Measurements from ENCODE around the gene HERC6. TPM values are rescaled to one million over a fixed set of nuclear protein-coding genes. Genes with fewer than 3 reads are reported as not detected.
A peak's percentile ranks its signal among the peaks of the same experiment; 100 is the strongest.

Gene HERC6
- total and polyA plus RNA-seq, 2 donors from 2014 or later: 7.4 to 15.7 TPM

- H3K27ac ChIP-seq (ENCODE audit: low read depth in 2 of 2, low read length in 2 of 2): no peak overlapping the region
- no peak for DNase-seq
- intact Hi-C loops (cut with DNase I): no loop called here
- H3K9me3 ChIP-seq (ENCODE audit: control insufficient read depth in 2 of 3, insufficient read depth in 1 of 3, low read length in 3 of 3): no peaks in the 10 kb centered on the region
- H3K27me3 ChIP-seq (ENCODE audit: control insufficient read depth, insufficient read depth, low read length): no peaks in the 10 kb centered on the region
- no peak overlapping the region for H3K4me3 ChIP-seq (ENCODE audit: low read length in 3 of 3)
- no peak for TF ChIP-seq CTCF (IDR thresholded peaks at IDR 0.05; ENCODE audit: borderline replicate concordance, extremely low read depth, insufficient read depth)
- no peak for FAIRE-seq
- H3K4me1 ChIP-seq (ENCODE audit: control insufficient read depth in 2 of 3, insufficient read depth in 2 of 3, low read depth in 1 of 3, low read length in 3 of 3): no peaks in the 10 kb centered on the region
- no peak overlapping the region for H3K9ac ChIP-seq (ENCODE audit: low read length in 3 of 3)
- peaks cover 0 to 7% (median 5%) of the 10 kb centered on the region in 3 donors for H3K36me3 ChIP-seq (ENCODE audit: control insufficient read depth in 2 of 3, insufficient read depth in 3 of 3, low read length in 3 of 3)
These were observed 99.6 kb downstream of the HERC6 start for GRCh38 chr4:88478247-88478646.

- intact Hi-C loops (cut with DNase I): no loop called here
- DNase-seq (peak in 2 of 5 donors; percentile 36 to 57), FAIRE-seq (no peak)
These were observed 102.9 kb downstream of the HERC6 start for GRCh38 chr4:88481537-88481936.

DNA sequence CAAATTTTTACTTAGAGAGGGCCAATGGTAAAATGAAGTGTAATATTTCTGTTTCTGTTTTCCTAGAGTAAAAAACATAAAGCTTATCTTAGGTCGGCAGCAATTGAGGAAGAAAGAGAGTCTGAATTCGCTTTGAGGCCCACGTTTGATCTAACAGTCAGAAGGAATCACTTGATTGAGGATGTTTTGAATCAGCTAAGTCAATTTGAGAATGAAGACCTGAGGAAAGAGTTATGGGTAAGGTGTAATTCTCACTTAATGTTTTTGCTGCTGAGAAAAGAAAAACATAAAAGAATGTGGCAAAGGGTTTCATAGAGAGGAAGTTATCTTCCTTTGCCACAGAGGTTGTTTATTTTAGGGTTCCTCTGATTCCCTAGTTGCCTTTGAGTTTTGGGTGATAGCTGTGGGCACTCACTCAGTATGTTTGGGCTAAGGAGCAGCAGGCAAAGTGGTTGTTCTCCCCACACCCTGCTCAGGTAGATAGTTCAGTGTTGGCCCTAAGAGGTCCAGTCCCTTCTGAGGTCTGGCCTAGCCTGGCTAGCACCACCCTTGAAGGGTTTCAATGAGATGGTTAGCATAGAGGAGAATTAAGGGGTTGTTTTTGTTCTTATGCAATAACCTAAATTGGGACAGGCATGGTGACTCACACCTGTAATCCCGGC lies 110.6 kb downstream of the HERC6 start:
- intact Hi-C loops (cut with DNase I): no loop called here

More at GRCh38 chr4:88481537-88481936, 102.9 kb downstream of the HERC6 start:
- no peak overlapping the region for H3K27ac ChIP-seq (ENCODE audit: low read depth in 2 of 2, low read length in 2 of 2)
- no peak overlapping the region for H3K4me3 ChIP-seq (ENCODE audit: low read length in 3 of 3)
- H3K9ac ChIP-seq (ENCODE audit: low read length in 3 of 3): no peak overlapping the region
- H3K9me3 ChIP-seq (ENCODE audit: control insufficient read depth in 2 of 3, insufficient read depth in 1 of 3, low read length in 3 of 3): no peaks in the 10 kb centered on the region
- TF ChIP-seq CTCF (IDR thresholded peaks at IDR 0.05; ENCODE audit: borderline replicate concordance, extremely low read depth, insufficient read depth): no peak
- H3K4me1 ChIP-seq (ENCODE audit: control insufficient read depth in 2 of 3, insufficient read depth in 2 of 3, low read depth in 1 of 3, low read length in 3 of 3): no peaks in the 10 kb centered on the region
- H3K36me3 ChIP-seq (ENCODE audit: control insufficient read depth in 2 of 3, insufficient read depth in 3 of 3, low read length in 3 of 3): no peaks in the 10 kb centered on the region
- H3K27me3 ChIP-seq (ENCODE audit: control insufficient read depth, insufficient read depth, low read length): no peaks in the 10 kb centered on the region

More for the DNA sequence above, 110.6 kb downstream of the HERC6 start:
- H3K27ac ChIP-seq (ENCODE audit: low read depth in 2 of 2, low read length in 2 of 2): no peak overlapping the region
- no peaks in the 10 kb centered on the region for H3K4me1 ChIP-seq (ENCODE audit: control insufficient read depth in 2 of 3, insufficient read depth in 2 of 3, low read depth in 1 of 3, low read length in 3 of 3)
- H3K9ac ChIP-seq (ENCODE audit: low read length in 3 of 3): no peak overlapping the region
- TF ChIP-seq CTCF (IDR thresholded peaks at IDR 0.05; ENCODE audit: borderline replicate concordance, extremely low read depth, insufficient read depth): no peak
- no peak overlapping the region for H3K4me3 ChIP-seq (ENCODE audit: low read length in 3 of 3)
- H3K27me3 ChIP-seq (ENCODE audit: control insufficient read depth, insufficient read depth, low read length): no peaks in the 10 kb centered on the region
- FAIRE-seq (no peak), DNase-seq (no peak)
- peaks cover 0 to 3% (median 0%) of the 10 kb centered on the region in 3 donors for H3K36me3 ChIP-seq (ENCODE audit: control insufficient read depth in 2 of 3, insufficient read depth in 3 of 3, low read length in 3 of 3)
- no peaks in the 10 kb centered on the region for H3K9me3 ChIP-seq (ENCODE audit: control insufficient read depth in 2 of 3, insufficient read depth in 1 of 3, low read length in 3 of 3)

Other genes starting within 250 kb of the HERC6 start
- gene ABCG2, start 220.2 kb upstream of the HERC6 start, total RNA-seq: 4.7 TPM
- gene ABCG2, start 220.2 kb upstream of the HERC6 start, polyA plus RNA-seq (ENCODE audit: insufficient read depth, low read depth, low replicate concordance): 1.5 TPM
- 20.9 TPM for gene PPM1K, start 94.3 kb upstream of the HERC6 start, total RNA-seq
- gene PPM1K, start 94.3 kb upstream of the HERC6 start, polyA plus RNA-seq (ENCODE audit: insufficient read depth, low read depth, low replicate concordance): 15.4 TPM
- gene HERC5, start 78.3 kb downstream of the HERC6 start, total RNA-seq: 6.5 TPM
- gene HERC5, start 78.3 kb downstream of the HERC6 start, polyA plus RNA-seq (ENCODE audit: insufficient read depth, low read depth, low replicate concordance): 4.7 TPM
- gene PYURF, start 144.9 kb downstream of the HERC6 start, total RNA-seq: 63.0 TPM
- 105 TPM for gene PYURF, start 144.9 kb downstream of the HERC6 start, polyA plus RNA-seq (ENCODE audit: insufficient read depth, low read depth, low replicate concordance)
- gene HERC3, start 213.6 kb downstream of the HERC6 start, total RNA-seq: 58.4 TPM
- gene HERC3, start 213.6 kb downstream of the HERC6 start, polyA plus RNA-seq (ENCODE audit: insufficient read depth, low read depth, low replicate concordance): 6.3 TPM